Measurements from ENCODE around the gene ALK.

The ALK gene

DNA sequence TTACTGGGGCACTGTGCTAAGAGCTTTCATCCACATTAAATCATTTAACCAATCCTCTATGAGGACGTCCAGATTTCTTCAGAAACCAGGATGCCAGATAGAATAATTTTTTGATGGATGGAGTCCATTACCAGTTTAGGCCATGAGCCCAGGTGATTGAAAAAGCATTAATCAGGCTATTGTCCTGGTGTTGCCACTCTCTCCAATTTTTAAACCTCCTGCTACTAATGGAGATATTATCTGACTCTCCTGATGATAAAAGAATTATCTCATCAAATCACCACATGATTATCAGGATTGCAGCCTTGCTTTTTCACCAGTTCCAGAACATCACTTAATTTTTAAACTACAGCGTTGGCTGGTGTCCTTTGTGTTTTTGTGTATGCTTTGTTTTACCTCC, 404.0 kb downstream of the ALK start:
- Histone ChIP-seq H3K36me3 (ENCODE audit: insufficient read depth, low read length) (no peaks in the 10 kb centered on the region), H3K9ac (ENCODE audit: low read depth, low read length) (no peak overlapping the region), H3K4me3 (ENCODE audit: low read length) (no peak overlapping the region), H3K27me3 (ENCODE audit: insufficient read depth, low read length) (no peaks in the 10 kb centered on the region), H3K27ac (ENCODE audit: low read depth, low read length) (no peak overlapping the region), H3K9me3 (ENCODE audit: insufficient read depth, low read depth, low read length) (no peaks in the 10 kb centered on the region), H3K4me1 (ENCODE audit: insufficient read depth, low read length) (peaks cover 2% of the 10 kb centered on the region; the same call in 1 of the 2 replicates)
- WGBS: 100% methylated on average over 2 of the region's 2 CpGs

DNA sequence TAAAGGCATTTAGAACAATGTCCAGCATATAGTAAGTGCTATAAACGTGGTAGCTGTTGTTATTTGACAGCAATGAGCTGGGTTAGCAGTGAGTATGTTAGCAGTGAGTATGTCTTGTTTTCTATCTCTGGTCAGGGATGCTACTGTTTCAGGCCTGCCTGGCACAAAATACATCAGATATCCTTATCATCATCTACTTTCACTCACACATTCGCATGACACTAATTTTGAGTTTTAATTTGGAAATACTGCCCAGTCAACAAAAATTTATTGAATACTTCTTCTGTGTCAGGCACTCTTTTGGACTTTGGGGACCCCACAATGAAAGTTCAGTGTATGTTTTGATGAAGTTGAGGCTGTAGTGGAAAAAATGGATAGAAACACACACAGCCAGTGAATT, 404.6 kb downstream of the ALK start:
- no peaks in the 10 kb centered on the region for H3K36me3 ChIP-seq (ENCODE audit: insufficient read depth, low read length)
- WGBS: 73% methylated on average over 2 of the region's 2 CpGs
- H3K27ac ChIP-seq (ENCODE audit: low read depth, low read length): no peak overlapping the region
- no peaks in the 10 kb centered on the region; the same call in 1 of the 2 replicates for H3K4me1 ChIP-seq (ENCODE audit: insufficient read depth, low read length)
- no peaks in the 10 kb centered on the region for H3K27me3 ChIP-seq (ENCODE audit: insufficient read depth, low read length)
- no peak overlapping the region for H3K9ac ChIP-seq (ENCODE audit: low read depth, low read length)
- H3K9me3 ChIP-seq (ENCODE audit: insufficient read depth, low read depth, low read length): no peaks in the 10 kb centered on the region
- H3K4me3 ChIP-seq (ENCODE audit: low read length): no peak overlapping the region

DNA sequence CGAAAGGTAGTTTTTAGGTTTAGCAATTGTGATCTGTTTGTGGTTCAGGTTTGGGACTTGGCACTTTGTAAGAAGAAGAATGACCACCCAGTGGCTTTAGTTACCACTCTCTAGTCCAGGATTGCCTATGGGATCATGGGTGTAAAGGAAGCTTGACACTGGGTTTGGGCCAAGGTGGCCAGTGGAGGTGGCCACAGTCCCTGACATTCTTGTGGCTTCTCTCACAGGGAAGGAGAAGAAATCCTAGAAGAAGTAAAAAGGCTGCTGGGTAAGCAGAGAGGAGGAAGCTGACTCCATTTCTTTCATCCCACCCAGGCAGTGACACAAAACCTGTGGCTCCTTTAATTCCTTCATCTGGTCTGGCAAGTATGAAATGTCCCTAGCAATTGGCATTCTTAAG, 411.5 kb downstream of the ALK start:
- Histone ChIP-seq H3K27ac (ENCODE audit: low read depth, low read length) (no peak overlapping the region), H3K27me3 (ENCODE audit: insufficient read depth, low read length) (no peaks in the 10 kb centered on the region), H3K4me1 (ENCODE audit: insufficient read depth, low read length) (no peaks in the 10 kb centered on the region), H3K9ac (ENCODE audit: low read depth, low read length) (no peak overlapping the region), H3K9me3 (ENCODE audit: insufficient read depth, low read depth, low read length) (peaks cover 6% of the 10 kb centered on the region; the same call in 1 of the 2 replicates), H3K4me3 (ENCODE audit: low read length) (no peak overlapping the region), H3K36me3 (ENCODE audit: insufficient read depth, low read length) (no peaks in the 10 kb centered on the region)
- WGBS: 92% methylated on average over 1 of the region's 1 CpG

DNA sequence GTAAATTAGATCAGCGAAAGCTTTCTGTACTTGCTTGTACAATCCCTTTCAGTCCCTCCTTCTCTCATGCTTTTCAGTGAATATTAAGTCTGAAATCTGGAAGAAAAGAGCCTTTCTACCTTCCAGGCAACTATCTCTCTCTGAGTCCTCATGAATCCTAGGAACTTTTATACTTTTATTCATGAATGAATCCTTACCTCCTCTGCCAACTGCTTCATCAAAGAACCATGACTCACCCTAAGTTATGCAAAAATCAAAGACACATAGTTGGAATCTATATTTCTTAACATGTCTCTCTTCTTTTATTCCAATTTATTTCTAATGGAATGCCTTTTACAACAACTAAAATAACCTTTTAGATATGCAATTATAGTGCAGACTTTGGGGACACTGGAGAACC, 412.0 kb downstream of the ALK start:
- Histone ChIP-seq H3K9me3 (ENCODE audit: insufficient read depth, low read depth, low read length) (peaks cover 6% of the 10 kb centered on the region; the same call in 1 of the 2 replicates), H3K27ac (ENCODE audit: low read depth, low read length) (no peak overlapping the region), H3K36me3 (ENCODE audit: insufficient read depth, low read length) (no peaks in the 10 kb centered on the region), H3K4me3 (ENCODE audit: low read length) (no peak overlapping the region), H3K4me1 (ENCODE audit: insufficient read depth, low read length) (no peaks in the 10 kb centered on the region), H3K9ac (ENCODE audit: low read depth, low read length) (no peak overlapping the region), H3K27me3 (ENCODE audit: insufficient read depth, low read length) (no peaks in the 10 kb centered on the region)
- 100% methylated on average over 1 of the region's 1 CpG for WGBS

DNA sequence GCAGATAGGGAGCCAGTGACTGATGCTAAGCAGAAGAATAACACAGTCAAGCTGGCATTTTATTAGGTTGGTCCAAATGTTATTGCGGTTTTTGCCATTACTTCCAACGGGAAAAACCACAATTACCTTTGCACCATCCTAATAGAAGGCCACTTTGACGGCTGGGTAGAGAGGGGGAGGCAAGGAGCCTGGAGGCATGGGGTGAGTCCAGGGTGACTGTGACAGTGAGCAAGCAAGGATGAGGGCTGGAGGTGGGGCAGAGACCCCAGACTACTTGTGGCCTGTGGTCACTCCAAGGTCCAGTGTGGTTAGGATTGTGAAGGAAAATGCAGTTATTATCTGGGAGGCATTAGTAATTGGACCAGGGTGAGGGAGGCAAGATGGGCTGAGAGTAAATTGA, 416.6 kb downstream of the ALK start:
- H3K27me3 ChIP-seq (ENCODE audit: insufficient read depth, low read length): no peaks in the 10 kb centered on the region
- no peak overlapping the region for H3K4me3 ChIP-seq (ENCODE audit: low read length)
- no peaks in the 10 kb centered on the region for H3K4me1 ChIP-seq (ENCODE audit: insufficient read depth, low read length)
- H3K9me3 ChIP-seq (ENCODE audit: insufficient read depth, low read depth, low read length): no peaks in the 10 kb centered on the region
- H3K27ac ChIP-seq (ENCODE audit: low read depth, low read length): no peak overlapping the region
- WGBS: 72% methylated on average over 3 of the region's 3 CpGs
- H3K36me3 ChIP-seq (ENCODE audit: insufficient read depth, low read length): no peaks in the 10 kb centered on the region
- H3K9ac ChIP-seq (ENCODE audit: low read depth, low read length): no peak overlapping the region

DNA sequence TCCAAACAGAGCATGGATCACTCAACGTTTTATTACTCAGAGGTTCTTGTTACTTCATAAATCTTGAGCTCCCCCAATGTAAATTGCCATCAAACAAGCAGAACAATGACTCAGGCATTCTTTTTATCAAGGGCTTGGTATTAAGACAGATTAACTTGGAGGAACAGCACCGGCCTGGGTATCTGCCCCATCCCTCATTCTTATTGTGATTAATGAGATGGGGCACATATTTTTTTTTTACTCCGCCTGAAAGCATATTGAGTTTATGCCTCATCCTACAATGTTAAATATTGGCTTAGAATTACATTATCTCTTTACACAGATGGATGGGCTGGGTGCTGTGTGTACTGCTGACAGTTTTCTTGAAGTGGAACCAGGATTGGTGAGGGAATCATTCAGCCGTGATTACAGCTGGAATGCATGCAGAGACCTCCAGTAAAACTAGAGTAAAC, 418.9 kb downstream of the ALK start:
- no peak overlapping the region for H3K27ac ChIP-seq (ENCODE audit: low read depth, low read length)
- WGBS: 86% methylated on average over 2 of the region's 4 CpGs
- H3K4me3 ChIP-seq (ENCODE audit: low read length): no peak overlapping the region
- H3K9ac ChIP-seq (ENCODE audit: low read depth, low read length): no peak overlapping the region
- H3K9me3 ChIP-seq (ENCODE audit: insufficient read depth, low read depth, low read length): no peaks in the 10 kb centered on the region
- no peaks in the 10 kb centered on the region for H3K4me1 ChIP-seq (ENCODE audit: insufficient read depth, low read length)
- H3K36me3 ChIP-seq (ENCODE audit: insufficient read depth, low read length): no peaks in the 10 kb centered on the region
- H3K27me3 ChIP-seq (ENCODE audit: insufficient read depth, low read length): no peaks in the 10 kb centered on the region

DNA sequence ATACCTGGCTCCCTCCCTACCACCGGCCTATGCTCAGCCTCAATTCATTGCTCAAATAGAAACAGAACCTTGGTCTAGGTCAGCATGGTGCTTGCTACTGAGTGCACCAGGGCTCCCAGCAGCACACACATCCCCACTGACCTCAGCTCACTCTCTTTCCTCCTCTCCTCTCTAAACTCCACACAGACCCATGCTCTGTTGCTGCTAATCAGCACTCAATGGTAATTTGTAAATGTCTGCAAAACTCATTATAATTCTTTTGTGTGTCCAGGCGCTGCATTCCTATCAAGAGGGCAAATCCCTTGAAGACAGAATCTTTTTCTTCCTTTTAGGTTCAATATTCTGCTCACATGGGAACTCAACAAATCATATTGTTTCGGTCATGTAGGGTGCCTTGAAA, 424.0 kb downstream of the ALK start:
- no peaks in the 10 kb centered on the region for H3K9me3 ChIP-seq (ENCODE audit: insufficient read depth, low read depth, low read length)

DNA sequence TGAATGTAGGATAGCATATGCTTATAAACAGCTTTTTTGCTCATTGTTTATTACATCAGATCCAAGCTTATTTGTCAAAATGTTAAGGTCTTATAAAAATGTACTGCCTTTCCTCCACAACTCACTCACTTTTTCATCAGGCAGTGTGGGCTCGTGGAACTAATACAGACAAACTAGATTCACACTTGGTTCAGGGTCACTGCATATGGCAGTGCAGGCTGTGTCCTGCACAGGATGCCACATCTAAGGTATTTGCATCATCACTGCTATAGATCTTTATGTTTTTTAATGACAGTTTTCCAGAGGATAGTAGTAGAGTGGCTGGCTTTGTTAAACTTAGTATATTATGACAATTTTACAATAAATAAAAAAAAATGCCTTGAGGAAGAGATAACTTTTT, 425.2 kb downstream of the ALK start:
- WGBS: 93% methylated on average over 1 of the region's 1 CpG
- H3K9me3 ChIP-seq (ENCODE audit: insufficient read depth, low read depth, low read length): no peaks in the 10 kb centered on the region
- H3K4me3 ChIP-seq (ENCODE audit: low read length): no peak overlapping the region
- H3K27ac ChIP-seq (ENCODE audit: low read depth, low read length): no peak overlapping the region
- H3K4me1 ChIP-seq (ENCODE audit: insufficient read depth, low read length): no peaks in the 10 kb centered on the region
- no peaks in the 10 kb centered on the region for H3K27me3 ChIP-seq (ENCODE audit: insufficient read depth, low read length)
- no peaks in the 10 kb centered on the region for H3K36me3 ChIP-seq (ENCODE audit: insufficient read depth, low read length)
- H3K9ac ChIP-seq (ENCODE audit: low read depth, low read length): no peak overlapping the region

More for the DNA sequence above, 424.0 kb downstream of the ALK start:
- H3K27ac ChIP-seq (ENCODE audit: low read depth, low read length): no peak overlapping the region
- no peaks in the 10 kb centered on the region for H3K36me3 ChIP-seq (ENCODE audit: insufficient read depth, low read length)
- WGBS: 95% methylated on average over 3 of the region's 3 CpGs
- H3K9ac ChIP-seq (ENCODE audit: low read depth, low read length): no peak overlapping the region
- no peak overlapping the region for H3K4me3 ChIP-seq (ENCODE audit: low read length)
- H3K4me1 ChIP-seq (ENCODE audit: insufficient read depth, low read length): no peaks in the 10 kb centered on the region
- no peaks in the 10 kb centered on the region for H3K27me3 ChIP-seq (ENCODE audit: insufficient read depth, low read length)

DNA sequence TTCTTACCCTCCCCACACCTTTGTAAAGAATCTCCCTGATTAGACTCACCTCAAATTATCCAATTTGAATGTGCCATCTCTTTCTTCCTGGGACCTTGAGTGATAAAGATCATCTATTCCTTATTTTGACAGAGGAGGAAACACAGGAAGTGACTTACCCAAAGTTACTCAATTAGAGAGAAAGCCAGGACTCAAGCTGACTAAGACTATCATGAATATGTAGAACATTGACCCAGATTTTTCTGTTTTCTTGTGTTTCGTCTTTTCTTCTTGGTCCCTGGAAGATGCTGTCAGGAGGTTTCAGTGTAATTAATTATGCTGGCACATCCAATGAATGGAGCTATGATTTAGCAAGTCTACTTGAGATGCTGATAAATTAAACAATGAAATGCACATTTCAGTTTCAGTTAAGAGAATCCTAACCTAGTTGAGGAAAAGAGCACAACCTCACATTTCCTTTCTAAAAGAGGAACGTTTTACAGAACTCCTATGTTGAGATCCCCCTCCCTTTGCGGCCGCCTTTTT, 425.8 kb downstream of the ALK start:
- Histone ChIP-seq H3K4me1 (ENCODE audit: insufficient read depth, low read length) (no peaks in the 10 kb centered on the region), H3K27ac (ENCODE audit: low read depth, low read length) (no peak overlapping the region), H3K9me3 (ENCODE audit: insufficient read depth, low read depth, low read length) (no peaks in the 10 kb centered on the region), H3K9ac (ENCODE audit: low read depth, low read length) (no peak overlapping the region), H3K36me3 (ENCODE audit: insufficient read depth, low read length) (no peaks in the 10 kb centered on the region), H3K27me3 (ENCODE audit: insufficient read depth, low read length) (no peaks in the 10 kb centered on the region), H3K4me3 (ENCODE audit: low read length) (no peak overlapping the region)
- WGBS: 84% methylated on average over 2 of the region's 4 CpGs

DNA sequence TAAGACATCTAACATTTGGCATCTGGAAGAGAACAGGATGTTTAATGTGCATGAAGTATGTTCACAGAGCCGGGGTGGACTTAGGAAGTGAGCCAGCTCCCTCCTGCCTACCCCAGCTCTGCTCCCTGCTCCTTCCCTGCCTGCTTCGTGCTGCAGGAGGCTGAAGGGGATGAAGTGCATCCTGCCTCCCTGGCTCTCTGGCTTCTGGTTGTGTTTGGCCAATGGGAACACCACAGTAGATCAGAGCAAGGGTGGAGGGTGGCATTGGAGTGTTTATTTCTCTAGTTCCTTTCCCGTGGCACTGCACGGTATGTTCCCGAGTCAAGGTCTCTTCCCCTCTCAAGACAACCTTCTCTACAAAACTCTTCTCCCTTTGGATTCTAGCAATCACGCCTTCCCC, 426.3 kb downstream of the ALK start:
- WGBS: 89% methylated on average over 6 of the region's 6 CpGs
- H3K9ac ChIP-seq (ENCODE audit: low read depth, low read length): no peak overlapping the region
- no peaks in the 10 kb centered on the region for H3K36me3 ChIP-seq (ENCODE audit: insufficient read depth, low read length)
- no peak overlapping the region for H3K4me3 ChIP-seq (ENCODE audit: low read length)
- H3K27me3 ChIP-seq (ENCODE audit: insufficient read depth, low read length): no peaks in the 10 kb centered on the region
- no peak overlapping the region for H3K27ac ChIP-seq (ENCODE audit: low read depth, low read length)
- no peaks in the 10 kb centered on the region for H3K4me1 ChIP-seq (ENCODE audit: insufficient read depth, low read length)
- no peaks in the 10 kb centered on the region for H3K9me3 ChIP-seq (ENCODE audit: insufficient read depth, low read depth, low read length)

DNA sequence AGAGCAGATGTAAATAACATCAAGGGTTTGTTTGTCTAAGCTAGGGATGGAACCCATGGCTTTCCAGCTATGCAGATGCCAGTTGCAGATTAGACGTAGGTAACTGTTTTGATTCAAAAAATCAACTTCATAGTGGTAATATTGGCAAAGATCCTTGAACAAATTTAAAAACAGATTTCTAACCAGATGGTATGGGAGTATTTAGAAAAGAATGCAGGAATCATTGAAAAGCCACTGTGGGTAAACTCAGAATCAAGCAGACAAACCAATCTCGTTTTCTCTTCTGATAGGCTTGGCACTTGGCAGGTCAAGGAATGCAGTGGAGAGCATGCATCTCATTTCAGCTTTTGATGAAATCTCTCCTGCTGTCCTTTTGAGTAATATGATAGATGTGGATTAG, 428.7 kb downstream of the ALK start:
- WGBS: 77% methylated on average over 2 of the region's 2 CpGs
- Histone ChIP-seq H3K9me3 (ENCODE audit: insufficient read depth, low read depth, low read length) (no peaks in the 10 kb centered on the region), H3K36me3 (ENCODE audit: insufficient read depth, low read length) (no peaks in the 10 kb centered on the region), H3K27ac (ENCODE audit: low read depth, low read length) (no peak overlapping the region), H3K9ac (ENCODE audit: low read depth, low read length) (no peak overlapping the region), H3K4me1 (ENCODE audit: insufficient read depth, low read length) (no peaks in the 10 kb centered on the region), H3K27me3 (ENCODE audit: insufficient read depth, low read length) (no peaks in the 10 kb centered on the region), H3K4me3 (ENCODE audit: low read length) (no peak overlapping the region)

DNA sequence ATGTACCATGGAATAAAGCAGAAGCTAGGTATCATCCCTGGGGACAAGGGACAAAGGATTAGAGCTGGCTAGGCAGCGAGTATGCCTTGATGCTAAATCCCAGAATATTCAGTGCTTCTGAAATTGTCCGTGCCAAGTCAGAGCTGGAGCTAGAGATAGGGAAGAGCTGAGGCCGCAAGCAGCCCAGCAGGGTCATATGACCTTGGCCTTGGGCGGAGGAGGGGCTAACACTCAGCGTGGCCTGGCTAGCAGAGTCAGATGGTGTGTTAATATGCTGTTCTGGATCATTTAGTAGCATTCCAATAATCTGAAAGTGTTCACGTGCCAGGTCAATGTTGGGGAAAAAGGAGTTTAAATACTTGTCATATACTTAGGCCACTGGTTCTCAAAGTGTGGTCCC, 431.3 kb downstream of the ALK start:
- Histone ChIP-seq H3K4me3 (ENCODE audit: low read length) (no peak overlapping the region), H3K4me1 (ENCODE audit: insufficient read depth, low read length) (no peaks in the 10 kb centered on the region), H3K27ac (ENCODE audit: low read depth, low read length) (no peak overlapping the region), H3K36me3 (ENCODE audit: insufficient read depth, low read length) (no peaks in the 10 kb centered on the region), H3K9me3 (ENCODE audit: insufficient read depth, low read depth, low read length) (no peaks in the 10 kb centered on the region), H3K9ac (ENCODE audit: low read depth, low read length) (no peak overlapping the region), H3K27me3 (ENCODE audit: insufficient read depth, low read length) (no peaks in the 10 kb centered on the region)
- 89% methylated on average over 6 of the region's 6 CpGs for WGBS

All from HUES64 (cell line).